Muscle layer of colon (tissue), 2 donors: ENCODE data around the gene FAM32A.

Source experiments
- H3K27ac ChIP-seq: one replicate; pipeline ENCODE4 v1.7.0; 2013; ENCODE audit warnings: low read depth, mild to moderate bottlenecking, low read length, moderate library complexity
- H3K27me3 ChIP-seq, 2 donors: one replicate each; pipeline ENCODE4 v1.7.0; 2013; ENCODE audit warnings: low read length in 2 of 2, mild to moderate bottlenecking in 2 of 2; ENCODE audit not compliant: insufficient read depth in 2 of 2, control insufficient read depth in 1 of 2
- H3K36me3 ChIP-seq: one replicate; pipeline ENCODE4 v1.7.0; 2013; ENCODE audit warnings: mild to moderate bottlenecking, low read length; ENCODE audit not compliant: insufficient read depth
- H3K4me1 ChIP-seq: one replicate; pipeline ENCODE4 v1.7.0; 2013; ENCODE audit warnings: mild to moderate bottlenecking, low read length; ENCODE audit not compliant: insufficient read depth
- H3K4me3 ChIP-seq, 2 donors: one replicate each; pipeline ENCODE4 v1.7.0; 2013; ENCODE audit warnings: low read length in 2 of 2, low read depth in 1 of 2, mild to moderate bottlenecking in 1 of 2, moderate library complexity in 1 of 2
- H3K9ac ChIP-seq: one replicate; pipeline ENCODE4 v1.7.0; 2013; ENCODE audit warnings: low read length
- H3K9me3 ChIP-seq: one replicate; pipeline ENCODE4 v1.7.0; 2013; ENCODE audit warnings: mild to moderate bottlenecking, low read length
- donor health status: abdominal sarcoma.
- donor health status: Adenocarcinoma of cecum.

FAM32A gene

GRCh38 chr19:16153582-16154336, 31.5 kb upstream of the FAM32A start:
- Histone ChIP-seq H3K9me3 (no peaks in the 10 kb centered on the region), H3K9ac (no peak overlapping the region), H3K27ac (no peak overlapping the region), H3K4me1 (no peaks in the 10 kb centered on the region), H3K4me3 (no peak overlapping the region), H3K27me3 (no peaks in the 10 kb centered on the region), H3K36me3 (no peaks in the 10 kb centered on the region)

GRCh38 chr19:16154557-16154956, 30.7 kb upstream of the FAM32A start:
- no peak overlapping the region for H3K9ac ChIP-seq
- no peaks in the 10 kb centered on the region for H3K36me3 ChIP-seq
- no peaks in the 10 kb centered on the region for H3K9me3 ChIP-seq
- no peaks in the 10 kb centered on the region for H3K4me1 ChIP-seq
- no peaks in the 10 kb centered on the region for H3K27me3 ChIP-seq
- H3K27ac ChIP-seq, result no peak overlapping the region
- no peak overlapping the region for H3K4me3 ChIP-seq

- no peaks in the 10 kb centered on the region for H3K36me3 ChIP-seq
- H3K27ac ChIP-seq, result no peak overlapping the region
- H3K4me3 ChIP-seq, result no peak overlapping the region
- no peaks in the 10 kb centered on the region for H3K4me1 ChIP-seq
- no peaks in the 10 kb centered on the region for H3K9me3 ChIP-seq
- no peak overlapping the region for H3K9ac ChIP-seq
- H3K27me3 ChIP-seq, result no peaks in the 10 kb centered on the region
Measured at GRCh38 chr19:16155128-16155527, 30.1 kb upstream of the FAM32A start.

GRCh38 chr19:16156904-16157303, 28.3 kb upstream of the FAM32A start:
- Histone ChIP-seq H3K36me3 (no peaks in the 10 kb centered on the region), H3K27me3 (no peaks in the 10 kb centered on the region), H3K4me3 (no peak overlapping the region), H3K9ac (no peak overlapping the region), H3K9me3 (no peaks in the 10 kb centered on the region), H3K4me1 (no peaks in the 10 kb centered on the region), H3K27ac (no peak overlapping the region)

GRCh38 chr19:16157601-16158000, 27.6 kb upstream of the FAM32A start:
- no peak overlapping the region for H3K27ac ChIP-seq
- H3K36me3 ChIP-seq, result no peaks in the 10 kb centered on the region
- no peaks in the 10 kb centered on the region for H3K27me3 ChIP-seq

GRCh38 chr19:16159655-16160054, 25.6 kb upstream of the FAM32A start:
- Histone ChIP-seq H3K27me3 (no peaks in the 10 kb centered on the region), H3K36me3 (no peaks in the 10 kb centered on the region), H3K4me1 (no peaks in the 10 kb centered on the region), H3K9me3 (no peaks in the 10 kb centered on the region), H3K9ac (no peak overlapping the region), H3K27ac (no peak overlapping the region), H3K4me3 (no peak overlapping the region)

More at GRCh38 chr19:16157601-16158000, 27.6 kb upstream of the FAM32A start:
- H3K4me1 ChIP-seq, result no peaks in the 10 kb centered on the region
- no peak overlapping the region for H3K4me3 ChIP-seq
- H3K9ac ChIP-seq, result no peak overlapping the region
- H3K9me3 ChIP-seq, result no peaks in the 10 kb centered on the region

- no peak overlapping the region for H3K27ac ChIP-seq
- no peaks in the 10 kb centered on the region for H3K36me3 ChIP-seq
- H3K9me3 ChIP-seq, result no peaks in the 10 kb centered on the region
- no peak overlapping the region for H3K4me3 ChIP-seq
- H3K9ac ChIP-seq, result no peak overlapping the region
- no peaks in the 10 kb centered on the region for H3K4me1 ChIP-seq
- no peaks in the 10 kb centered on the region for H3K27me3 ChIP-seq
Measured at GRCh38 chr19:16160445-16160942, 24.7 kb upstream of the FAM32A start.

- Histone ChIP-seq H3K4me3 (no peak overlapping the region), H3K27me3 (no peaks in the 10 kb centered on the region), H3K4me1 (no peaks in the 10 kb centered on the region), H3K9ac (no peak overlapping the region), H3K27ac (no peak overlapping the region), H3K36me3 (no peaks in the 10 kb centered on the region), H3K9me3 (no peaks in the 10 kb centered on the region)
Measured at GRCh38 chr19:16160943-16161560, 24.2 kb upstream of the FAM32A start.

GRCh38 chr19:16161840-16162239, 23.4 kb upstream of the FAM32A start:
- Histone ChIP-seq H3K27me3 (no peaks in the 10 kb centered on the region), H3K9ac (no peak overlapping the region), H3K36me3 (no peaks in the 10 kb centered on the region), H3K4me3 (no peak overlapping the region), H3K4me1 (no peaks in the 10 kb centered on the region), H3K9me3 (no peaks in the 10 kb centered on the region), H3K27ac (no peak overlapping the region)

- H3K9ac ChIP-seq, result no peak overlapping the region
- no peak overlapping the region for H3K4me3 ChIP-seq
- H3K27ac ChIP-seq, result no peak overlapping the region
- no peaks in the 10 kb centered on the region for H3K36me3 ChIP-seq
- no peaks in the 10 kb centered on the region for H3K27me3 ChIP-seq
- H3K4me1 ChIP-seq, result no peaks in the 10 kb centered on the region
- H3K9me3 ChIP-seq, result no peaks in the 10 kb centered on the region
Measured at GRCh38 chr19:16164222-16164890, 20.9 kb upstream of the FAM32A start.

GRCh38 chr19:16166417-16166816, 18.8 kb upstream of the FAM32A start:
- H3K9ac ChIP-seq, result no peak overlapping the region
- no peaks in the 10 kb centered on the region for H3K9me3 ChIP-seq
- no peaks in the 10 kb centered on the region for H3K36me3 ChIP-seq
- H3K4me3 ChIP-seq, result no peak overlapping the region
- H3K4me1 ChIP-seq, result no peaks in the 10 kb centered on the region
- H3K27ac ChIP-seq, result no peak overlapping the region
- H3K27me3 ChIP-seq, result no peaks in the 10 kb centered on the region
